Fibroblast of skin of abdomen (primary cell): ENCODE results near the gene FABP6.

ENCODE experiments used
- DNase-seq: peaks from one replicate; pipeline ENCODE4 v3.0.0-alpha.2; 2013

FABP6 gene

DNA sequence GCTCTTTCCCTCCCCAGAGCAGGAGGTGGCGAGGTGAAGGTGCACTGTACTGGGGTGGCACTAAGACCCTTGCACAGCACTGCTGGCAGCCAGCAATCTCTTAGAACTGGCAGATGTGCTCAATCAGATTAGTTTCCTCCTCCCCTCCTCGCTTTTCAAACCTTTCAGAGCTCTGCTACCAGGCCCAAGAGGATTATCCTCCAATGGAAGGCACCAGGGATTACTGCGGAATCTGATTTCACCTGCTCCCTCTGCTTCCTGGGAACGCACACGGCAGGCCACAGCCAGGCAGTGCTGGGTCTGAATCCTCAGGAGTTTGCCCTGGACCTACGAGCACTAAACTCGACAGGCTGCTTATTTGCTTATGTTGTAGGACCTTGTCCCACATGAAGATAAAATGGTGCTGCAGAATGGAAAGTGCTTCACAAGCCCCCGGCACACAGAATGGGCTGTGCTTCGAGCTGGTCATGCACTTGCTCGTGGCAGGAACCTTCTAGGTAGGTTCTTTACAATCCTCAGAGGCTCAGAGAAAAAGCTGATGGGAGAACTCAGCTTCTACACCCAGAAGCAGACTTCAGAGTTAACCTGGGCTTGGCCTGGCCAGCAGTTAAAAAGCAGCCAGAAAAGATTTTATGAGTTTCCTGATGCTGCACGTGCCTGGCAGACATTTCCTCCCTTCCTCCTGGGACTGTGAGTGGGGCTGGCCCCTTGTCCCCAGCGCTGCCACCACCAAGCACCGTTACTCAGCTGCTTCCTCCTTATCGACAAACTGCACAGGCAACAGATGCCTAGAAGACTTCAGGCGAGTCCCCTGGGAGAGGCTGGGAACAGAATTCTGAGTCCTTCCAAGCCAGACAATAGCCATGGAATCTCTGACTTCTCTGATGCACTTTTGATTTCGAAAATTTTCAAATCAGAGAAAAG lies 33.1 kb downstream of the FABP6 start:
- no peak for DNase-seq

DNA sequence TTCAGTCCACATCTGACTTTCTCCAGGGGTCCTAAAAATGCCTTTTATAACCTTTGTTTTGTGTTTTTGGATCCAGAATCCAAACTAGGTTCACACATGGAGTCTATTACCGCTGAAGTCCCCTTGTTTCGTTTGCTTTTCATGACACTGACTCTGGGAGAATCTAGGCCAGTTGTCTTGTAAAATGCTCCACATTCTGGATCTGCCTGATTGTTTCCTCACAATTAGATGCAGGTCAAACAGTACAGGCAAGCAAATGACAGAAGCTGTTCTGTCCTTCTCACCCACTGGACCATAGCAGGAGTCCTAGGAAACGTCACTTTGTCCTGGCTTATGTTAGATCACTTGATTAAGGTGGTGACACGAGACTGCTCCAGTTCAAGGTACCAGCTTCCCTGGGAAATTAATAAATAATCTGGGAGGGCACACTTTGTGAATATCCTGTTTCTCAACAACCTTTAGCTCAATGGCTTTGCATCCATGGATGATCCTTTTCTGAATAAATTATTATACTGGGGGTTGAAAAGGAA lies 34.1 kb downstream of the FABP6 start:
- DNase-seq: no peak

DNA sequence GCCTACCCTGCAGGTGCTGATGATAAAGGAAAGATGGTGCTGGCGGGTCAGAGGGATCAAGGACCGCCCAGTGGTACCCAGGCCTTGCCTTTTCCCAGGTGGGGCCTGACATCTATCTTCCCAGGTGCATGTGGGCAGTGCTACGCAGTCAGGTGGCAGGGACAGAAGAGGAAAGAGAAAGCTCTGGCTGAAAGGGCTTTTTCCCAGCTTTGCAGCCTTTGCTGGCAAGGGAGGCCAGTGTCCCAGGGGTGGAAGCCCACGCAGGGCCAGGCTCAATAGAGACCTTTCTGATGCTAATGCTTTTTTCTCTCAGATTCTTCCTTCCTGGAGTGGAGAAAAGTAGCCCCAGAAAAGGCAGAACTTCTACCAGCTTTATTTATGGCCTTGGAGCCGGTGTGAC lies 36.7 kb downstream of the FABP6 start:
- DNase-seq: no peak

DNA sequence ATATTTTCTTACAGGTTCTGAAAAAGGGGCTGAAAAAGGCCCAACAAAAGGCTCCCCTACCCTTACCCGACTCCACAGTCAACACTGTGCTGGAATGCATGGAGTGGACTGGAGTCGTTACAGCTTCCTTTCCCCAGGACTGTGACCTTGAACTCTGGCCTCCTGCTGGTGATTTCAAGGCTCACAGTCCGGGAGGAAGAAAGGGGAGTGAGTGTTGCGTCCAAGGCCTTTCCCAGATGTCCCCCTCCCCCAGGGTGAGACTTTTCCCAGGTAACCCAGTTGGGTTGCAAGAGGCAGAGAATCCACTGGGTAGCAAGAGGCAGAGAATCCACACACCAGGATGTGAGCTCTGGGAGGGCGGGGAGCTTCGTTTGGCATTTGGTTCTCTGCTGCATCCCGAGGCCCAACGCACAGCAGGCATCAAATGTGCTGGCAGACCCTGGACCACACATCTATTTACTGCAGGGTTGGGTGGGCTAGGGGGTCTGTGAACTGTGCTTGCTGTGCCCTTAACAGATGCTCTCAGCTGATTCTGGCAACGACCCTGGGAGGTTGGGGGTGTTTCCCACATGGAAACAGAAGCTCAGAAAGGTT lies 37.5 kb downstream of the FABP6 start:
- no peak for DNase-seq

DNA sequence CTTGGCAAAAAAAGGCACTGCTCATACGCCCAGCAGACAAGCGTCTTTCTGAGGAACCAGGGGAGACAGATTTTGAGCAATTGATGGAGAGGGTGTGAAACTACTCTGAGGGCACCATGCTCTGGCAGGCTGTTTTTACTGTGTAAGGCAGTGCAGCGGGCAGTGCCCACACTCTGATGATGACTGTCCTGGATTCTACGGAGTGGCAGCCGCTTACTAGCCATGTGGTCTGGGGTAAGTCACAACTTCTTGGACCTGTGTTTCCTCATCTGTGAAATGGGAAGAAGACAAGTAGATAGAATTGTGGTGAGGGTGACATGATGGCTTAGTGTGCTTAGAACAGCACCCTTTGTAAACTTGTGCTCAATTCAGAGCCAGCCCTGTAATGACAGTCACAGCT lies 38.8 kb downstream of the FABP6 start:
- no peak for DNase-seq

DNA sequence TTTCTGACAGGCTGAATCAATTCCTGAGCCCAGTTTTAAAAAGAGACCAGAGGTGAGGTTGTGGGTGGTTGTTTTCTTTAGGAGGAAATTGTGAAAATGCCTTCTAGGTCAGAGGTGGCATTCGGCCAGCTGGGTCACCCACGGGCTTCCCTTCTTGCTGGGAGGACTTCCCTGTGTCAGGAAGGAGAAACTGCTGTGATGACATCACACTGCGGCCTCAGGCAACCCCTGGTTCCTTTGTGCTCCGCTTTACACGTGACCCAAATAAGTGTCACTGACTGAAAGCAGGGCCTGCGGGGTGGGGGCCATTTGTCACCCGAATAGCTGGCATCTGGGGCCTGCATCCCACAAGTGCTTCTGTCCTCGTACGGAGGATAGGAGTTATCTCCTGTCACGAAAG lies 39.7 kb downstream of the FABP6 start:
- DNase-seq: peak; percentile 16

DNA sequence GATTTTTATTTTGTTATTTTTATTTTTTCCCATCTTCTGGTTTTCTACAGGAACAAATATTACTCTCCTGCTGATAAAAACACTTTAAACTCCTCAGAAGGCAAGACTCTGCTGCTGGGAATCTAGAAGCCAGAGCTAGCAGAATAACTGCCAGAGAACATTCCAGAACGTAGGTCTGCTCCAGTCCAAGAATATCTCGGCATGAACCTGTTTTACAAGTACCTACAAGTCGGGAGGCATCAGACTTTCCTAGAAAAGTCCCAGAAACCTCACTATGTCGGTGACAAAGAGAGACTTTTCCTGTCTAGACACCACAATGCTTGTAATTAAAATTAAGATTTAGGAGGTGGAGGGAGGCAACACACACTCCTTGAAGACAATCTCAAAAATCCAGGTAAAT lies 41.4 kb downstream of the FABP6 start:
- DNase-seq: no peak

DNA sequence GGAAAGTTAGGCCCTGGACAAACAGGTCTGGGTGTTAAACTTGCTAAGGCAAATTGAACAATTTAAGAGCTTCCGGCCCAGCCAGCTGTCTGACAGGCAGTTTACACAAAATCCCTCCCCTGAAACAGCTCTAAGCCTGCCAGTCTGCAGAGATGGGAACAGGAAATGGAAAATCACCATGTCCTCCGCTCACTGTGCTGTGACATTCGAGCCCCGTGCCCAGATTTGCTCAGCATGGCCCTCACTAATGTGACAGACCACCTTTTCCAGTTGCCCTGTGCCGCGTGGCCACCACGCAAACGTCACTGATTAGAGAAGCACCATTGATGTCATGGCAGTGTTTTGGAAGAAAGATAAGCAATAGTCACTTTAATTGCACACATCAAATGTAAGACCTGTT lies 42.1 kb downstream of the FABP6 start:
- peak; percentile 6 for DNase-seq

DNA sequence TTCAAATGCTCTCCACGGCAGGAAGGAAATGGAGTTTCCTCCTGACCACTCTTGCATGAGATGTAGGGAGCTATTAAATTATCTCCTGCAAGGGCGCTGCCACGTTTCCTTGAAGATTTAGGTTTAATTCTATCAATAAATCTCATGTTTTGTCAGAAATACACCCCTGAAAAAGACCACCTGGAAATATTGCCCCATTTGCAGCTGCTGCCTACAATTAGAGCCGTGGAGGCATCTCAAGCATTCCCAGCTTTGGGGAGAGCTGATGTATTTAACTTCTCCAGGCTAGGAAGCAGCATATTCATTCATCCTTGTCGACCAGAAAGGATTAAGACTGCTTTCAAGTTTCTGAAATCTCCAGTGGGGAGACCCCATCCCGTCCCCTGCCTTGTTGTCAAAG lies 42.5 kb downstream of the FABP6 start:
- no peak for DNase-seq

DNA sequence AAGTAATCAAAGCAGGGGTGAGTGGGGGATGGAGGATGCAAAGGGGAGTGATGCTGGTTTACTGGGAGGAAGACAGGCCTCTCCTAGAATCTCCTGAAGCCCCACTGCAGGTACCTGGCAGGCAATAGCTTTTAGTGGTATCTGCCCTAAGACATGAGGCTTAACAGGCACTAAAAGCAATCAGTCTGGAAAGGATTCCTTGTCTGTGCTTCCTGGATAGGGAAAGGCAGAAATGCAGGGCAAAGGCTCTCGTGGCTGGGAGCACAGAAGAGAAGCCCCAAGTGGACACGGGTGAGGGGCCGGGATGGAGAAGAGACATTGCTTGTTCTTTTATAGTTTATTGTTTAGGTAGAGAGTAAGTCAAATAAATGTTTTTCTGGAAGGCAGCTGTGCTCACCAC lies 43.0 kb downstream of the FABP6 start:
- DNase-seq: no peak

DNA sequence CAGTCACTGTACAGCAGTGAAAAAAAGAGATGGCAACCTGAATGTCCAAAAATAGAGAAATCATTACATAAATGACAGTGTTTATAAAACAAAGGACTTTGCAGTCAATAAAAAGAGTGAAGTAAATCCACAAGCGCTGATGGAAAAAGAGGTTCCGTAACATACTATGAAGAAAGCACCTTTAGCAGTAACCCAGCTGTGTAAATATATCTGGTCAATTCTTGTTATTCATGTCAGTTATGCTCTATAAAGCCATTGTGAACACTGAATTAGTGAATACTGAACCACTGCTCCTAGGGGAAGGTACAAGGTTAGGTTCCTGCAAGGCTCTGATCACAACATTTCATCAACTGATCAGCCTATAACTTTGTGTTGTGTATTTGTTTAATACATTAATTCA lies 43.6 kb downstream of the FABP6 start:
- DNase-seq: no peak

DNA sequence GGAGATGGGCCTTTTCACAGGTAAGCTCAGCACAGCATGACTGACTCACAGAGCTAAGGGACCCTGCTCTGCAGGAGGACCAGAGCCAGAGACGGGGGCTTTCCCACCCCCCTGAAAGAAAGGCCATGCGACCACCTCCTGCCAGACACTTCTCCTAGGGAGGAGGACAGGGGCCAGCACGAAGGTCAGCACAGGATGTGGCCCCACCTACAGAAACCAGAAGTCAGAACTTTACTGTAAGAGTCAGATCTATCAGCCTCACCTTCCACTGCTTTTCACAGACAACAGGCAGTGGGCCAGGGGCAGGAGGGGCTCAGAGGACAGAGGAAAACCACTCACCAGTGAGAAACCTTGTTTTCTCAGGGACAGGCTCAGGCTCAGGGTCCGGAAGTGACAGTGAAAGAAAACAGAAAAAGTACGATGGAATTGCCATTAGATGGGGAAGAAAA lies 45.2 kb downstream of the FABP6 start:
- DNase-seq: no peak

DNA sequence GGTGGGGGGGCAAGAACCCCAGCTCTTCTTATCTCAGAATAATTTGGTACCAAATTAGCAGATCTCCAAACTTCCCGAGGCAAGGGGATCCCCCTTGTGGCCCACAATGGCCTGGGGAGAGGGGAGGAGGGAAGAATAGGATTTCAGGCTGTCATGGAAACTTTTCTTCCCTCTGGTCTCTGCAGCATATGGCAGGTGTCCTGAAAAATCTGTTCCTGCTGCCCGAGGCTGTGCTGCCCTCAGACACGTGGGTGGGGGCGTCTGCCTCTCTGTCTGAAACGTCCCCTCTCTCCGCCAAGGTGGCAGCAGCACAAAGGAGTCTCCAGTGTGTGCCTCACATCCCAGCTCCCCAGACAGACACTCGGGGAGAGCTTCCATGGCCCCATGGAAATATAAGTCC lies 49.0 kb downstream of the FABP6 start:
- no peak for DNase-seq

DNA sequence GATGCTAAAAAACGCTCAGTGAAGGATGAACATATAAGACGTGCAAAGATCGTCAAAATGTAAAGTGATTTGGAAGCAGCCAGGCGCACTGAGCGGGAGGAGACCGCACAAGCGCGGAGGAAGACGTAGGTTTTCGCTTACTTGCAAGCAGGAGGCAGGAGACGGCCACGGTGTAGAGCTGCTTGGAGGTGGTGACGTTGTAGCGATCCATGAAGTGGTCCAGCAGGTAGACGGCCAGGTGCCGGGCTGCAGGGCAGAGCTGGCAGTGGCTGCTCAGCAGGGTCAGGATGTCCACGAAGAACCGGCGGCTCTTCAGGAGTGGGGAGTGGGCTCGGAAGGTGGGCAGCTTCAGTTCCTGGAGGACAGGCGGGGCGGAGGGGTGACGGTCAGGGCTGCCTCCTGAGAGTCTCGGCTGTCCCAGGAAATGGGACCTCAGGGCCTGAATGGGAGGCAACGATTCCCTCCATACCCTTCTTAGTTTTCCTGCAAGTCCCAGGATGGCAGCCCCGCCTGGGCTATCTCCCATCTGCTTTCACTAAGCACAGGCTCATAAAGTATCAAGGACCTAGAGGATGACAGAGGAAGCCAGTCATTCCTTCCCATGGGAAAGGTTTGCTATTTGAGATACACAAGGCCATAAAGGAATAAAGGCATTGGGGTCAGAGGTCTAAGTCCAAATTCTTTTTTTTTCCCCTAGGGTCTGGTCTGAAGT lies 51.2 kb downstream of the FABP6 start:
- DNase-seq: no peak

DNA sequence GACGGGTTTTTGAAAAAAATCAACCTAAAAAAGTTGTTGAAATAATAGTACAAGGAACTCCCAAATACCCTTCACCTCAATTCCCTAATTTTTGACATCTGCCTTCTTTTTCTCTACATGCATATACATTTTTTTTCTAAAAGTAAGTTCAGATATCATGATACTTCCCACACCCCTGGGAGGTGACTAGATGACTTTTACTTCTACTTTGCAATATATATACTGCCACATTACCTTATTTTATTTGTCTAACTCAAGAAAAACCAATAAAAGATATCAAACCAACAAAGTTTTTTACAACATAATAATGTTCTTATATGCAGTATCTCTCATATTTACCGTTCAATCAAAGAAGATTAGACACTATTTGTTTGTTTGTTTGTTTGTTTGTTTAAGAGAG lies 52.0 kb downstream of the FABP6 start:
- no peak for DNase-seq

DNA sequence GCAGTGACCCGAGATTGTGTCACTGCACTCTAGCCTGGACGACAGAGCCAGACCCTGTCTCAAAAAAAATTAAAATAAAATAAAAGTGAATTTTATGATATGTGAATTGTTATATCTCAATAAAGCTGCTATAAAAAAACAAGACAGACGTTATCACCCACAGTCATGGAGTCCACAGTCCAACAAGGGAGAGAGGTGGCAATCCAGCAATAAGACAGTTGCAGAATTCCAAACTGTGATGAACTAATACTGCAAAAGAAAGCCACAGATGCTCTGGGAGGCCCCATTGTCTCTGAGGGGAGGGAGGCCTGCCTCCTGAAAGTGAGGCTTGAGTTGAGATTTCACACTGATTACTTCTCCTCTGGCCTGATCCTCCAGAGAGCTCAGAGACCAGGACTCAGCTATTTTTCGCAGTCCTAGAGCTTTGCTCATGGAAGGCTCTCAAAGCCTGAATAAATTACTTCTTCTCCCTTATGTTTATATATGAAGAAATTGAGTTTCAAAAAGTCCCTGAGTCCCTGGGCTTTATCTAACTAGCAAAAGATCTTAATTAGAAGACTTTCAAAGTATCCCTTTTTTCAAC lies 55.1 kb downstream of the FABP6 start:
- no peak for DNase-seq

DNA sequence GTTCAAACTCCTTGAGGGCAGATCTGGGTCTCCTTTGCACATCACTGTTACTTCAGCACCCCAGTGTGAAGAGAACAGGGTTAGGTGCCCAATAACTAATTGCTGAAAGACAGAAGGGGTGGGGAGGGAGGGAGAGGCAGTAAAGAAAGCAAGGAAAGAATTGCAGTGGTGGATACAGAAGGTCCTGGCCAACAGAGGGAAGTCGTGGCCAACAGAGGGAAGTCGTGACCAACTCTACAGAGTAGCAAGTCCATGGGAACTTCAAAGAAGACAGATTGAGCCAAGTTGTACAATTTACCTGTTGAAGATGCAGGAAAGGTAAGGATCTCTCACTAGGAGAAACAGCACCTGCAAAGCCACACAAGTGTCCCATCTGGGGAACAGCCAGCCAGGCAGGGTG lies 56.0 kb downstream of the FABP6 start:
- DNase-seq: no peak

DNA sequence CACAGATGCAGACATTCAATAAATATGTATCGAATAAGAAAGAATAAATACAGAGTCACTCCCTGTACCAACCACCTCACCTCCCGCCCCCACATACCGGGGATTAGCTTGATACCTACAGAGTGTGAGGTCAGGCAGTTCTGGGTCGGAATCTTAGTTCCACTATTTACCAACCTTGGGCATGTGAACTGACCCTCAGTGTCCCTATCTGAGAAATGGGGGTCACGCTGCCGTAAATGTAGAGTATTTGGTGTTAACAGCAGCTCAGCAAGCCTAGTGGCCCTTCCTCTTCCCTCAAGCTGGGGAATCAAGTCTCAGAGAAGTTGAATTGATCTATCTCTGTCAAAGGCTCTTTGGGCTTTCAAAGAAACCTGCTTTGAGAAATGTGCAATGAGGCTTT lies 57.6 kb downstream of the FABP6 start:
- no peak for DNase-seq

DNA sequence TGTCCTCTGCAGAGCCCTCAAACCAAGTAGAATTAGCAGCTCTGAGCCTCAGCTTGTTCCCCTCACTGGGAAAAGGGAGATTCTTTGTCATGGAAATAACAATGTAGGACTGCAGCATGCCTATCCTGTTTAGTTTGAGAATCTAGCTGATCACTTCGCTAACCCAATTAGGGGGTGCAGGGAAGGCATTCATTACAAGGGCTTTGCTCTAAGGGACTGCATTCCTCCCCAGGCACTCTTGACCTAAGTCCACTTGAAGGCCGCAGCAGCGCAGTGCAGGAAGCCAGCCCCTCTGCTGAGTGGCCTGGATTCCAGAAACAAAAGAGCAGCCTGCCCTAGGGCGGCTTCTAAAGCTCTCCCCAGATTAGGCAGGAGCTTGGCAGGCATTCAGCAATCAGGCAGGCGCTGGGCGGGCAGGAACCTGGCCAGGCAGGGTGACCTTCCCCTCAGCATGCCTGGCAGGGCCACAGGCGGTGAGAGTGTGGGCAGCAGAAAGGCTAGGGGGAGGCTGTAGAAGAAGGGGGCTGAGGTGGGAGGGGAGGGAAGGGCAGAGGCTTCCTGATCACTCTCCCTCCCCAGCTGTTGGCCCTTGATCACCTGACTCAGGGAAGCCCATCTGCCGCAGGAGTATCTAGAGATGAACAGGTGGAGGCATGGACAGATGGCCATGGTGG lies 58.2 kb downstream of the FABP6 start:
- no peak for DNase-seq
